Fibroblast of upper back skin (primary cell): ENCODE measurements around the gene SCN8A.
"Not testable (repeated sequence)": the region's sequence is repeated elsewhere in the genome, so short reads cannot be mapped to it uniquely, and the experiment has no call there.

Experiments
- DNase-seq: peaks from one replicate; pipeline ENCODE4 v3.0.0-alpha.2; 2013

Gene SCN8A

DNA sequence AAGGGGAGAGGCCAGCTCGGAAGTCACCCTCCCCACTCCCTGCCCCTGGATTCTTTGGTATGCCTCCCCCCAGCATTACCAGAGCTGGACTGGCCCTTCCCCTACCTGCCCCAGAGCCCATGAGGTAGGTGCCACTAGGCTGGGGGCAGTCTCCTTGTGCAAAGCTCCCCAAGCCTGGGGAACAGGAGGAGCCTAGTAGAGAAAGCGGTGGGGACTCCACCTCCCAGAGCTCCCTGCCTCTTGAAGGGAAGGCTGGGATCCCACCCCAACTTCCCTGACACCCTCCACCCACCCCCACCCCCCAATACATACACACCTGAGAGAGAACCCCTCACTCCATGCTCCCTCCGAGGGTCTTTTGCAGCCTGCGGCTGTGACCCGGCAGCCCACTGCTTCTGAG lies 227.1 kb downstream of the SCN8A start:
- no peak for DNase-seq

DNA sequence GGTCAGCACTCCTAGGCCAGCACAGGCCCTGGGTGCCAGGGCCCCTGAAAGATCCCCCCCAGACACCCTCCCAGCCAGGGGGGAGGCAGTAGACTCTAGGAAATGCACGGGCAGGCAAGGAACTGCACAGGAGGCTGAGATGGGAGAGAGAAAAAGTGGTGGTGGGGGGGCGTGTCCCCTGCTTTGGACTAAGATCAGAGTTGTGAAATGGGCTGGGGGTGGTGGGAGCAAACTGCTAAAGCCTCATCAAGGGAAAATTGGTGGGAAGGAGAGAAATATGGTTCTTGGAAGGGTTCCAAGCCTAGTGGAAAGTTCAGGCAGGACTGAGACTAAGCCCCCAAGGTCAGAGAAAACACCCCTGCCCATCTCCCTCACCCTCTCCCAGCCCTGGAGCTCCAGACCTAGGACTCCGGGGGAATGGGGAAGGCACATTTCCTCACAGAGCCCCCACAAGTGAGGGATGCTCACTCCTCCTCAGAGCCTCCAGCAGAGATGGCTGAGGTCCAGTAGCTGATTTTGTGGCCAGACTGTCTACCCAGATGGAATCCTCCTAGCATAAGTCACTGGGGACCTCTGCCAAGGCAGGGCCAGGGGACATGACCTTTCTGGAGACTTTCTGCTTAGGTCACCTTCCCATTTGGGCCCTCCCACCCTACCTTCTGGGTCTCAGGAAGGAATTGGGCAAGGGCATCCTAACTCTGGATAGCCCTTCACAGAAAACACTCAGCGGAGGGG lies 227.7 kb downstream of the SCN8A start:
- peak; percentile 96 for DNase-seq

DNA sequence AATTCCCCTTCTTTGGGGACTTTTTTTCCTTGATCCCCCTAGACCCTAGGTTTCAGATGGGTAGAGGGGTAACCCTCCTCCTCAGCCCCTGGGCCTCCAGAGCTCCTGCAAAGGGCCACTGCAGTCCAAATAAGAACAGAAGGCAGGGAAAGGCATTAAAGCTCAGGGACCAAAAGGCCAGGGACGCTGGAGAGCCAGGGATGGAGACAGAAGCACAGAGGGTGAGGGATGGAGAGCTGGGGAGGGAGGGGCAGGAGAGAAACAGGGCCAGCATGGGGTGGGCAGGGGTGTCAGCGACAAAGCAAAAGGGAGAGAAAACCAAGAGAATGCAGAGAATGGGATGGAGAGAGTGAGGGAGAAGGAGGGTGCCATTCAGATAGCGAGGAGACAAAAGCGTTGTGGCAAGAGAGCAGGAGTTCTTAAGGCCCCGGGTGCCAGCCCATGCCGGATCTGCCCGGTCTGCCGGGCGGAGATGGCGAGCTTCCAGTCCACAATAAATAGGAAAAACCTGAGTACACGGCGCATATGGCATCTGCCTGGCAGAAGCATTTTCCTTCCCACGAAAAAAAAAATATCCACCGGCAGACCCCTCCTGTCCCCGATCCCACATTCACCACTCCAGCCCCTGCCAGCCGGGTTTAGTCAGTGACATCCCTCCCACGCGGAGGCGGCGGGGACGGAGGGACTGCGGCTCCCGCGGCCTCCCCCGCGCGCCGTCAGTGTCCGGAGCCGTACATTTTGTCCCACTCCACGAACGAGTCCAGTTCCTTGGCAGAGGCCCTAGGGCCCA lies 228.9 kb downstream of the SCN8A start:
- no peak for DNase-seq

DNA sequence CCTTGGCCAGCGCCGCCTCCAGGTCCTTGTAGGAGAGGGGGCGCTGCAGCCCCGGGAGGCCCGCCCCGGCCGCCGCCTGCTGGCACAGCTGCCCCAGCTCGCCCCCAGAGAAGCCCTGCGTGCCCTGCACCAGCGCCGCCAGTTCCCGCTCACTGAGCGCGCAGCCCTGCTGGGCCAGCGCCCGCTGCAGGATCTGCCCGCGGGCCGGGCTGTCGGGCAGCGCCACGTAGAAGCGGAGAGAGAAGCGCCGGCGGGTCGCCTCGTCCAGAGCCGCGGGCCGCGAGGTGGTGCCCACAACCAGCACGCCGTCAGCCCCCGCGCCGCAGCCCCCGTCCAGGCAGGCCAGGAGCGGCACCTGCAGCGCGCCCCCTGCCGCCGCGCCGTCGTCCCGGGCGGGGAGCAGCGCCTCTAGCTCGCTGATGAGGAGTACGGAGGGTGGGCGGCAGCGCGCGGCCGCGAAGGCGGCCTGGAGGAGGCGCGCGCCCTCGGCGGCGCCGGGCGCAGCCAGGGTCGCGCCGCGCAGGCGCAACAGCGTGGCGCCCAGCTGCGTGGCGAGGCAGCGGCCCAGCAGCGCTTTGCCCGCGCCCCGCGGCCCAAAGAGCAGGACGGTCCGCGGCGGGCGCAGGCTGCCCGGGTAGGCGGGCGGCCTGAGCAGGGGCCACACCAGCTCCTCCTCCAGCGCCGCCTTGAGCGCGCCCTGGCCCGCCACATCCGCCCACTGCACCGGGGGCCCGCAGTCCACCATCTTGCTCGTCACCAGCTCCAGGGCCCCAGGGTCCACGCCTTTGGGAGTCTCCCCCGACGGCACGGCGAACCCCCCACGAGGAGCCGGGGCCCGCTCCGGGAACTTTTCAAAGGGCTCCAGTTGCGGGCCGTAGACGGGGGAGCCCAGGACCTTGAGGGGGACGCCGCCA lies 229.8 kb downstream of the SCN8A start:
- DNase-seq = peak; percentile 70

DNA sequence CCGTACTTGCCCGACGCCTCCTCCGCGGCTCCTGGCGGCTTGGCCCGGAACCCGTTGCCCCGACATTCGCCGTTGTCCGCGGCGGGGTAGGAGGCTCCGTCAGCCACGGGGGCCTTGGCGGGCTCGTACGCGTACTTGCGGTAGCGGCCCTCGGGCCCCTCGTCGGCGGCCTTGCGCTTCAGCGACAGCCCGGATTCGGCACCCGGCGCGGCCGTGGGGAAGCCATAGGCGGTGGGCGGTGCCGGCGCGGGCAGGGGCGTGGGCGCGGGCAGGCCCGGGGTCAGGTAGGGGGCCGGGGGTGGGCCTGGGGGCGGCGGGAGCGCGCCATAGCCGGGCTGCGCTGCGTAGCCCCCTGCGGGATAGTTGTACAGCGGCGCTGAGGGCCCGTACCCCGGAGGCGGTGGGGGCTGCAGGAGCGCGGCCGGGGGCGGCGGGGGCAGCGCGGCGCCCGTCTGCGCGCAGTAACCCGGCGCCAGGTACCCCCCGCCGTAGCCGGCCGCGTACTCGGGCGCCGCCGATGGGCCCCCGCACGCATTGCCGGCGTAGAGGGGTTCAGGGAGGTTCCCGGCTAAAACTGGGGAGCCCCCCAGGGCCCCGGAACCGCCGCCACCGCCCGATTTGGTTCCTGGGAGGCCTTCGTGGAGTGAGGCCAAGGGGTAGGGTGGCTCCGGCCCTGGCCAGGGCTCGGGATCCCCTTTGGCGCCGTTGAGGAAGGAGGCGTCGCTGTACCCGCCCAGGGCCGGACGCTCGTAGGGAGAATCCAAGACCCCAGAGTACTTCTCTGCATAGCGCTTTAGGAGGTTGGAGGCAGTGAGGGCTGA lies 230.6 kb downstream of the SCN8A start:
- DNase-seq = no peak

DNA sequence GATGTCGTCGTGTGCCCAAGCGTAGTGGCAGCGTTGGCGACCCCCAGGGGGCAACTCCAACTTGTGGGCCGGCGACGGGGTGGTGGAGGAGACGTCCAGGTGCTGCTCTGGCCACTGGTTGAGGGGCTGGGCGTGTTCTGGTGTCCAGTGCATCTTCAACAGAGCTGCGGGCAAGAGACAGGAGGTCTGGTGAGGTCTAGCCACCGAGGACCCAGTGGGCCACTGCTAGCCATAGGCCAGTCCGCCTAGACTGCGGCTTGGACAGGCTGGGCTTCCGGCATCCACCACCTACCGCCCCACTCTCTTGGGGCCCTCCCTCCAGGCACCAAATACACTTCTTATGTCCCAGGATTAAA lies 231.2 kb downstream of the SCN8A start:
- no peak for DNase-seq

DNA sequence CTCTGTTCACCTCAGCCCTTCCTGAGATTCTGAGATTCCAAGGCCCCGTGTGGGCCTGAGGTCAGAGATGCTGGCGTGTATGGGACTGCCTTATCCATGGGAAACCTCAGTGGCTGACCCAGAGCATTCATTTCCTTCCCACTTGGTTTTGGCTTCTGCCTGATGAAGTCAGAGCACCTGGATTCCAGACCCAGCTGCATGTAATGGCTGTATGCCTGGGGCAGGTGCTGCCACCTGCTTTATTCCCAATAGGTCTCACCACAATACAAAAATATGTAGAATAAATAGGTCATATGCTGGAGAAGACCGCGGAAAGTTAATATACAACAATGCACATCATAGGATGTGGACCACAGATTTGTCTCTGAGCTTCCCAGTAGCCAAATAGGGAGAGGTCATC lies 231.9 kb downstream of the SCN8A start:
- DNase-seq = no peak

DNA sequence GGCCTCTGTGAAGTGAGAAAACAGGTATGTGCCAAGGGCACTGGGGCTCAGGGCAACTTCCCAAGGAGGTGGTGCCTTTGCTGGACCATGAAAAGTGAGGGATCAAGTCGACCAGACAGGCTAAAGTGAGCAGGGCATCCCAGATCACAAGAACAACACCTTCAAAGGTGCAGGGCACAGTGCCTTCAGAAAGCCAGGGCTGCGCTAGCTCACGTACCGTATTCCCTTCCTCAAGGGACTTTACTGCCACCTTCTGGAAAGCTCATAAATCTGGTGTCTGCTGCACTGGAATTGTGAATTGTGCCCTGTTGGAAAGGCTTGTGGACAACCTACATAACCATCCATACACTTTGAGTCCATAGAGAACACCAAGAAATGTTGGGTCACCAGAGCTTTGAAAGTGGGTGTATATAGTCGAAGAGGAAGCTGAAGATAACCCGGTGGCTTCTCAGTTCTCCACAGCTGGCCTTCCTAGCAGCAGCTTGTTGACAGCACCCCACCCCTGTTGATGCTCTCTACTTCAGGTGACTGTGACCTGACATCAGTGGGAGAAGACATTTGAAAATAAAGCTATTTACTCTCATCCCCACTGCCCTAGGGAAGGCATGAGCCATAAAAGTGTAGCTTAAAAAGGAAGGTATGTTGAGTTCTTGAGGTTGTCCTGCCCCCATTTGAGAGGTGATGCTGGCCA lies 233.0 kb downstream of the SCN8A start:
- DNase-seq = peak; percentile 71

DNA sequence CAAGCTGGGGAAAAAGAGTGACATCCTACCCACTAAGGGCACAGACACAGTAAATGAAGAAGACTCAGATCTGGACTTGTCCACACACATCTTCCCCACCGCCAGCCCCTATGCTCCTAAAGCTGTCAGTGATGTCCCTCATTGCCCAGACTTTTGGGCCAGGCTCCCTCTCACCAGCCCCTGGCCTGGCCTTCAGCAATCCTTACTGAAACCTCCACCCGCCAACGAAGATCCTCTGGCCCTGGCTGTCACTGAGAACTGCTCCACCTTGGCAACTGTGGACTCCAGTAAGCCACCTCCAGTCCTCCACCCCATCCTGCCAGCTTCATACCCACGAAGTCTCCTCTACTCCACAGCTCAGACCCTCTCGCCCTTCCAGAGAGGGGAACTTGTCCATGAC lies 234.2 kb downstream of the SCN8A start:
- no peak for DNase-seq

DNA sequence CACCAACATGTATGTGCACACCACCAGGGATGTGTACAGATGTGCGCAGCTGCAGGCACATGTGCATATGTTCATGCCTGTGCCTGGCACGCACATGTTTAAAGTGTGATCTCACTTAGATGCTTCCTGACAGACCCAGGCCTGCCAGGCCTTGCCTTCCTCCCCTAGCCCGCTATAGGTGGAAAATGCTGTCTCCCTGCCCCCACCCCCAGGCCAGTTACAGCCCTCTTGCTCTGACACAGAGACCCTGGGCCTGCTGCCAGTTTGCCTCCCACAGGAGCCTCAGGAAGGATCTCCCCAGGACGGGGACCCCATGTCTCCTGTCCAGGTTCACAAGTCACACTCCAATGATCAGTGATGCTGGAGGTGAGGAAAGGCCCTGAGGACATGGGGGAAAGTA lies 235.8 kb downstream of the SCN8A start:
- DNase-seq = no peak

DNA sequence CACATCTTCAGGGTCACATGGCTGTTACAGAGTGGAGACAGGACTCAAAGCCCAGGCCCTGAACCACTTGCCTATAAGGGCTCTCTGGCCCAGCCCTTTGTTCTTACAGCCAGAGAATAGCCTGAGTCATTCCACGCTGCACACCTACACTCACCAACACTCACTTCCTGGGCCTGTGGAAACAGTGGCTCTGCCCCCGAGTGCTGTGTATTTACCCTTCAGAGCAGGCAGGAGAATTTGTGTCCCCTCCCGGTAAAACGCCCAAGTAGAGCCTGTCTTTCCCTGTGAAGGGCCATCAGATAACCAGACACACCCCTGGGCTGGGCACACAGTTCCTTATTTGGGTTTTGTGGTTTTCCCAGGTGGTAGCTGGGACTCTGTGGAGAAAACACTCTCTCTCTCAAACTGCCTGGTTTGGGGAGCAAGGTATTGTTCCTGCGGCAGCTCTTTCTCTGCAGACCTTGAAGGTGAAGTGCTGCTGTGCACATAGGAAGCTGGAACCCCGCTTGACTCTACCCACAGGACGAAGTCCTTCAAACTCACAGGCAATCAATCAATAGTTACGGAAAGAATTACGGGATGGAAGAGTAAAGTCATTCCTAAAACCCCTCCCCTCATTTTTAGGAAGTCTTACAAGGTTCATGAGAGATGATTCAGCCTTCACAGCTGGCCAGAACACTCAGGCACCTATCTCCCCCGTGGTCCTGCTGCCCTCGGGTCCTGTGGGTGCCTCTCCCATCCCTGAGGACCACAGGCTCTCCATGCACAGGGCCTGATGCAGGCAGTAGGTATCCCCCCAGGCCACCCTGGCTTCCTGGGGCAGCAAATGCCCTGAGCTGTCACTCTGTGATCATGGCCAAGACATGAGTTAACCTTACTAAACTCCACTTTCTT lies 237.1 kb downstream of the SCN8A start:
- DNase-seq = peak; percentile 39

DNA sequence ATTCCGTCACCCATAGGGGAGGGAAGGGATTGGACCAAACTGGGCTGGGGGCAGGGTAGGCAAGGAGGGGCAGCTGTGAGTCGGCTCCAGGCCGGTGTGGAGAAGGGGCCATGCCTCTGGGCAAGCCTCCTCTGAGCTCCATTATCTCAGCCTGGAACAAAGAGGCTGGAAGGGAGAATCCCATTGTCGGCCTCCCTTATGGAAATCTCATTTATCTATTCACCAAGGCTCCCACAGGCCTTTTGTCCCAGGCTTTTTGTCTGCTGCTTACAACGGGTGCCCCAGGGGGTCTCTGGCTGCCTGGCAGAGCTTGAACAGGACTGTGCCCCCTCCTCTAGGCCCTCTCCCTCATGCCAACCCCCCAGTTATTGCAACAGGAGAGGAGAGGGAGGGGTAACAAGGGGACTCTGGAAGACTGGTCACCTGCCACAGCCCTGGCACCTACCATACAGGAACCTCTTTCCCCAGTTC lies 238.0 kb downstream of the SCN8A start:
- DNase-seq = no peak

DNA sequence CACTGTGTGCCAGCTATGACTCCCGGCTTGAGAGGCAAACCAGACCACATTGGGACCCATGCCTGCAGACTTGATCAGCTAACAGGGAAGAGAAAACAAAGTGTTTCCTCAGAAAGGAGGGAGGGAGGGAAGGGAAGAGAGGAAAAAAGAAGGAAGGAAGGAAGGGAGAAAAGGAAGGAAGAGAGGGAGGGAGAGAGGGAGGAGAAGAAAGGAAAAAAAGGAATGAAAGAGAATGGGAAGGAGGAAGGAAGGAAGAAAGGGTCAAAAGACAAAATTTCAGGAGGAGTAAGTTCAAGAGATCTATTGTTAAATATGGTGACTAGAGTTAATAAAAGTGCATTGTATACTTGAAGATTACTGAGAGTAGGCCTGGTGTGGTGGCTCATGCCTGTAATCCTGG lies 238.6 kb downstream of the SCN8A start:
- DNase-seq = no peak

DNA sequence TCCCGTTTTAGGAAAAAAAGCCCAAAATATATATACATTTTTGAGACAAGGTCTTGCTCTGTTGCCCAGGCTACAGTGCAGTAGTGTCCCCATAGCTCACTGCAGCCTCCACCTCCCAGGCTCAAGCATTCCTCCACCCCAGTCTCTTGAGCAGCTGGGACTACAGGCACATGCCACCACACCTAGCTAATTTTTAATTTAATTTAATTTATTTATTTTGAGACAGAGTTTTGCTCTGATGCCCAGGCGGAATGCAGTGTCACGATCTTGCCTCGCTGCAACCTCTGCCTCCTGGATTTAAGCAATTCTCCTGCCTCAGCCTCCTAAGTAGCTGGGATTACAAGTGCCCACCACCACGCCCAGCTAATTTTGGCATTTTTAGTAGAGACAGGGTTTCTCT lies 240.8 kb downstream of the SCN8A start:
- not testable (repeated sequence) for DNase-seq

DNA sequence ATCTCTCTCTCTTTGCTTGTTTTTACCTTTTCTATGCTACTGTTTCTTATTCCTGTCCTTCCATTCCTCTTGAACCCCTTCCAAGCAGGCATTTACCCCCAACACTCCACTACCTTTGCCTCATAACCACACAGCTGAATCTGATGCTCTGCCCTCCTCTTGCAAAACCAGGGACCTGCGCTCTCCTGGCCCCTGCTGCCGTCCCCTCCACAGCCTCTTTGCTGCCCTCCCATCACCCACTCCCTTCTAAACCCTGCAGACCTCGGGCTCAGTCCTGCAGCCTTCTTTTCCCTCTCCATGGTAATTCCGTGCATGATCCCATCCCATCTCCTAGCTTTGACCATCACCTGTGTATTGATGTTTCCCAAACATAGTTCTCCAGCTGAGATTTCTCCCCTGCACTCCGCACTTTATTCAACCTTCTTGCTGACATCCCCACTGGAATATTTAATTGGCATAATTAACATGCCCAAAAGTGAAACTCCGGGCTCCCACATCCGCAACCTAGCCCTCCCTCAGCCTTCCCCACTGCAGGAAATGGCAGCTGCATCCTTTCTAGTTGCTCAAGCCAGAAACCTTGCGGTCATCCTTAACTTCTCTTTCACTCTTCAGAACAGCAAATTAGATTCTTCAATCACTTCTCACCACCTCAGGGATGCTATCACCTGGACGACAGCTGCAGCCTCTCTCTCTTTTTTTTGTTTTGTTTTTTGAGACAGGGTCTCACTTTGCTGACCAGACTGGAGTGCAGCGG lies 241.5 kb downstream of the SCN8A start:
- no peak for DNase-seq

DNA sequence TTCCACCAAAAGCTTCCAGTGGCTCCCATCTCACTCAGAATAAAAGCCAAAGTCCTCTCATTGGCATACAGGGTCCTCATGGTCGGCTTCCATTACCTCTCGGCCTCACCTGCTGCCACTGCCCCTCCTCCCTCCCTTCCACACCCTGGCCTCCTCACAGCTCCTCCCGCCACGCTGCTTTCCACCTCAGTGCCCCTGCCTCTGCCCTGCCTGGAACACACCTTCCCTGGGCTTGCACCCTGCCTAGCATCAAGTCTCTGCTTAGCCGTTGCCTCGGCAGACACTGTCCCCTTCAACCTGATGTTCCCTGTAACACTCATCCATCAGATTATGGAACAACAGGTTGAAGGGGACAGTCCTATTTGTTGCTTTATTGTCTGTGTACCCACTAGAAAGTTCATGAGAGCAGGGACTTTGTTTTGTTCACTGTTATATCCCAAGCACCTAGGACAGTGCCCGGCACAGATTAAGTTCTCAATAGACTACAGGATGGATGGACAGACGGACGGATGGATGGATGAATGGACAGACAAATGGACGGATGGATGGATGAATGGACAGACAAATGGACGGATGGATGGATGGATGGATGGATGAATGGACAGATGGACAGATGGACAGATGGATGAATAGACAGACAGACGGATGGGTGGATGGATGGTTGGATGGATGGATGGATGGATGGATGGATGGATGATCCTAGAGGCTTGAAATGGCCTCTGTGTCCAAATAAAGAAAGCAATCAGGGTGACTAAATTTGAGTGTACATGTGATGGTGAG lies 242.6 kb downstream of the SCN8A start:
- DNase-seq = no peak

DNA sequence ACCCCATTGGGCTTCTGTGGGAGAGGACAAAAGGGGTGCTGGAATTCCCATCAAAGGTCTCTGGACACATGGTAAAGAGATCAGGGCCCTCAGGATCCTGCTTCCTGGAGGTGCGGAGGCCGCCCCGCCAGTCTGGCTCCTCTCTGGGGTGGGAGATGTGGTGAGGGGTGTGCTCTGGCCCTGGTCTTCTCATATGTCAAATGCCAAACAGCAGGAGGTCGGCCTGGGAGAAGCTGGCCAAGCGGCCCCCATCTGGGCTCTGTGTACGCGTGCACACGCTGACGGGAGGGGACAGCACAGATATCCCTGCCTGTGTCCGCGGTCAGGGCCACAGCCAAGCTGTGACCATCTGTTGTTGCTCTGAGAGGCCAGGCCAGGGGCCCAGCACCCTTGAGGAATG lies 243.4 kb downstream of the SCN8A start:
- DNase-seq = no peak

DNA sequence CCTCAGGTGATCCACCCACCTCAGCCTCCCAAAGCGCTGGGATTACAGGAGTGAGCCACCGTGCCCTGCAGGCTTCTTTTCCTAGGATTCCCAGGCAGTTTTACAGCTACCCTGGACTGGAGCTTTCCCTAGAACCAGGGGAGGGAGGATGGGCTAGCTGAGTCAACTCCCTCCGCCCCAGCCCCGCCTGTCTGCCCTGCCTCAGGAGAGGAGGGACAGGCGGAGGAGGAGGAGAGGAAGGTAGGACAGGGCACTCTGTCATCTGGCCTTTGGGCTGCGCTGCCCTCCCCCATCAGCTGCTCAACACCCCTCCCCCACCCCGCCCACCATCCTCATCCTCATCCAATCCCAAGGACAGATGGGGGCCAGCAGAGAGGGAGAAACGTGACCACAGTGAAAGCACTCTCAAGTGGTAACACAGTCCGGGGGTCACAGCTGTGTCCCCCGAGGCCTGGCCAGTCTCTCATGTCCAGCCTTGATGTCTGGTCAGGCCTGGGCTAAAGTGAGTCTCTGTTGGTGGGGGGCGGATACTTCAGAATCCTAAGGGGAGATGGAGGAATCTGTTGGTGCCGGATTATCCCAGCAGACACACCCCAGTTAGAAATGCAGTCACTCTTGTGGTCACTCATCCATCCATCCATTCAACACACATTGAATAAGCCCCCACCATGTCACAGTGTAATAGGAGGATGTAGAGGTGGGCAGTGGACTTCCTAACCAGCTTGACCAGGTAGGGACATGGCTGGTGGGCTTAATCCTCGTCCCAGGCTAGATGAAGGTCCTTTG lies 245.2 kb downstream of the SCN8A start:
- DNase-seq = no peak
